GM18526 (cell line): ENCODE measurements around the gene IZUMO1.

ENCODE experiments used
- POLR2A ChIP-seq: IDR thresholded peaks from 3 replicates; pipeline ENCODE4 v1.6.1; 2011; ENCODE audit not compliant: insufficient read length; ENCODE audit errors: extremely low read depth

IZUMO1 gene

GRCh38 chr19:48724796-48725753, 21.6 kb downstream of the IZUMO1 start:
- TF ChIP-seq POLR2A: no peak

DNA sequence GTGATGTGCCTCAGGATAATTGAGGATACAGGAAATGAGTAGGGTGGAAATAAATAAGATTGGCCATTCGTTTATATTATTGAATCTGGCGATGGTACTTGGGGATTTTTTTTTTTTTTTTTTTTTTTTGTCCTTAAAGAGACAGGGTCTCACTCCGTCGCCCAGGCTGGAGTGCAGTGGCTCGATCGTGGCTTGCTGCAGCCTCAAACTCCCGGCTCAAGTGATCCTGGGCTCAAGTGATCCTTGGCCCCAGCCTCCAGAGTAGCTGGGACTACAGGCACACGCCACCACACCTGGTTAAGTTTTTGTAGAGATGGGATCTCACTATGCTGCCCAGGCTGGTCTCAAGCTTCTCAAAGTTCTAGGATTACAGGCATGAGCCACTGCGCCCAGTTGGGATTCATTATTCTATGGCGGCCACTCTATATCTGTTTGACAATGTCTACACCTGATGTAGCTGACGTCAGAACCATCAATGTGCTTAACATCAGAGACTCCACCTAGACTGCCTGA, 24.5 kb downstream of the IZUMO1 start:
- no peak for TF ChIP-seq POLR2A

- peak; percentile 48 for TF ChIP-seq POLR2A
Observed at GRCh38 chr19:48720613-48721296, 26.0 kb downstream of the IZUMO1 start.

GRCh38 chr19:48720251-48720612, 26.5 kb downstream of the IZUMO1 start:
- no peak for TF ChIP-seq POLR2A

GRCh38 chr19:48719263-48720171, 27.2 kb downstream of the IZUMO1 start, which contains the start of gene MAMSTR:
MAMSTR (minus strand) TSS chr19:48719725; CDS start chr19:48719031, 694 bp downstream.
- TF ChIP-seq POLR2A: no peak

DNA sequence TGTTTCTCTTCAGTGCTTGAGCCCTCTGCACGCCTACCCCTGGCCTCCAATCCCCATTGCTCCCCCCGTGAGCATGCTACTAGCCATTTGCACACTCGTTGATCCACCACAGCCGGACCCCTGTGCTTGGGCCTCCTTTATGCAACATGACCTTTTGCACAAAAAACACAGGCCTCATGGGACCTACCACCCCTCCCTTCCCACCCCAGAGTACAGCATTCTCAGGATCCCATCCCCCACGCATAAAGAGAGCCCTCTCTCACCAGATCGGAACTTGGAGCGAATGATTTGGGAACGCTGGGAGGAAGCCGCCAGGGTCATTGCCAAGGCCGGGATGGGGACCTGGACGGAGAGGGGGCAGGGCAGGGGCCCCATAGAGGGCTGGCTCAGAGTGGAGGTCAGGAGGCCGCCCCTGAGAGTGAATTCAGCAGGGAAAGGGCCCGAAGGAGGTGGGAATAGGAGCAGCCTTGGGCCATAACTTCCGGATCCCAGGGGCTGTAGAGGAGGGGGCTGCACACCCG, 27.9 kb downstream of the IZUMO1 start:
- TF ChIP-seq POLR2A: no peak

- TF ChIP-seq POLR2A: no peak
Observed at GRCh38 chr19:48716562-48717291, 30.0 kb downstream of the IZUMO1 start.

GRCh38 chr19:48715681-48716171, 31.0 kb downstream of the IZUMO1 start:
- TF ChIP-seq POLR2A: no peak

DNA sequence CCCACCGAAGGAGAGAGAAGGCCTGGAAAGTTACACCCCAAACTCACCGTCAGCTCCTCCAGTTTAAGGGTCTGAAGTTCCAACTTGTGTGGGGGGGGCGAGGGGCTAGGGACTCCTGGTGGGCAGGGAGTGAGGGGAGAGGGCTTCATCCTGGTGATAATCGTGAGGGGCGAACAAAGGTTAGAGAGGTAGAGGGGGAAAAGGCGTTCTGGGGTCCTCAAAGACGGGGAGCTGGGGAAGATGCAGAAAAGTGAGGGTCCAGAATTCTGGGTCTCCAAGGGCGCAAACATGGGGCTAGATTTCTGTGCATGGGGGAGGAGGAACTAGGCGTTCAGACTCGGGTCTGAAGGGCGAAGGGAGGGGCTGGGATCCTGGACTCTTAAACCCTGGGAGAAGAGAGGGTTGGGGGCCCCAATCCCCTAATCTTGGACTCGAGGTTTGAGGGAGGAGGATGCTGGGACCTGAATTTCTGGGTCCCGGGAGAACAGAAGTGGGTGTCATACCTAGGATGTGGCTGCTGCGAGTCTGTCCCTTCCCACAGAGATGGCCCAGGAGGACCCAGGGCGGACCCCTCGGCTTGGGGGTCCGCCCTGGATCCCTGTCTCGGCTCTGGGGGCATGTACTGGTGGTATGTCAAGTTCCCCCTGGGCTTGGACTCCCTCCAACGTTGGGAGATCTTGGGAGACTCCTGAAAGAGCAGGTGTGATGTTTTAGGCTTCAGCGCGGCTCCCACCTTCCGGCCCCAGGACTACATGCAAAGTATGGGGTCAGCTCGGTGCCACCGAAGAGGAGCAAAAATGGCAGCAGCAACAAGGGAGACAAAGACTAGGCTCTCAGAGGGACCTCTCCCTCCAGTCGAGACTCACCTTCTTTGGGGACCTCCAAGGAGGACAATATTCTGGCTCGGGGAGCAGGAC, 31.7 kb downstream of the IZUMO1 start:
- TF ChIP-seq POLR2A: no peak

DNA sequence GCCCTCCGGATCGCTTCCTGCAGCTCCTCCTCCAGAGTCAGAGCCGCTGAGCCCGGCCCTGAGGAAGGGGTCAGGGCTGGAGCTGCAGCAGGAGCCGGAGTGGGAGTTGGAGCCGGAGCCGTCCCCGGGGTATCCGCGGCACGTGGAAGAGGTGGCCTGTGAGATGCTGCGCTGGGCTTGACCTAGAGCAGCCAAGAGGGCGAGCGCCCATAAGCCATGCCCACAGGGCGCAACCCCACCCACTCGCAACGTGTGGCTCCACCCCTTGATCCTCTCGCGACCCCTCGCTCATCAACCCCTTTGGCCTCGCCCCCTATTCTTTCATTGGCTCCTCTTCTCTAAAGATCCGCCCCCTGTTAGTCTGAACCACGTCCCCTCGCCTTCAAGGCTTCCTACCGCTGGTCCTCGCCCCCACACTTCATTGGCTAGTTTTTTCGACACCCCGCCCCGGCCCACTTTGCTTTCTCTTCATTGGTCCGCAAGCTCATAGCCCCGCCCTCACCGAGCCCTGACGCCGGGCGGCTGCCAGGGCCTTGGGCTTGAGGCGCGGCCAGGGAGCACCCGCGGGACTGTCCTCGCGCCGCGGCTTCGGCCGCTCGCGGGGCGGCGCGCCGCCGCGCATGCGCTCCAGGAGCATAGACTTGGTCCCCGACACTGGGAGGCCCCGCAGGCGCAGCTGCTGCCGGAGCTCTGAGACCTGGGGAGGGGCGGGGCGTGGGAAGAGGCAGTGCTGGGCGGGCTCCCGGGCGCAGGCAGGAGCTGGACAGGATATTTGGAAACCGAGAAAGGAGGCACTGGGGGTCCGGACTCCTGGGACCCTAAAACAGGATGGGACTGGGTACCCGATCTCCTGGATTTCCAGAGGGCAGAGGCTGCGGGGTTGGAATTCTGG, 32.6 kb downstream of the IZUMO1 start:
- TF ChIP-seq POLR2A: peak; percentile 51

- no peak for TF ChIP-seq POLR2A
Observed at GRCh38 chr19:48713041-48713863, 33.5 kb downstream of the IZUMO1 start.
